Esophagus muscularis mucosa (tissue), 4 donors: ENCODE data around the gene SPDYE17.
"Not testable (repeated sequence)": the region's sequence is repeated elsewhere in the genome, so short reads cannot be mapped to it uniquely, and the experiment has no call there.

Experiments used
- EP300 ChIP-seq: sonication (generic); formaldehyde crosslinking; IDR thresholded peaks from one replicate; pipeline ENCODE4 v1.6.1; 2017; ENCODE audit warnings: antibody characterized with exemption
- POLR2A ChIP-seq: fragments of 450-650 bp; IDR thresholded peaks from one replicate; pipeline ENCODE4 v1.6.1; 2017; ENCODE audit warnings: antibody characterized with exemption, moderate library complexity, mild to moderate bottlenecking, low read depth
- POLR2AphosphoS5 ChIP-seq, 2 donors: sonication (generic); formaldehyde crosslinking; IDR thresholded peaks; one replicate each; pipeline ENCODE4 v1.6.1; 2017; ENCODE audit warnings: antibody characterized with exemption in 2 of 2
- TF ChIP-seq, protein P1 (sequence below), 3 experiments: fragments of 200-600 bp in 2 of 3; fragments of 450-650 bp in 1 of 3; sonication (generic) in 2 of 3; IDR thresholded peaks; one replicate each; pipeline ENCODE4 v1.5.1; 2017 to 2019; ENCODE audit warnings: antibody characterized with exemption in 3 of 3, mild to moderate bottlenecking in 2 of 3, moderate library complexity in 1 of 3

DNA sequence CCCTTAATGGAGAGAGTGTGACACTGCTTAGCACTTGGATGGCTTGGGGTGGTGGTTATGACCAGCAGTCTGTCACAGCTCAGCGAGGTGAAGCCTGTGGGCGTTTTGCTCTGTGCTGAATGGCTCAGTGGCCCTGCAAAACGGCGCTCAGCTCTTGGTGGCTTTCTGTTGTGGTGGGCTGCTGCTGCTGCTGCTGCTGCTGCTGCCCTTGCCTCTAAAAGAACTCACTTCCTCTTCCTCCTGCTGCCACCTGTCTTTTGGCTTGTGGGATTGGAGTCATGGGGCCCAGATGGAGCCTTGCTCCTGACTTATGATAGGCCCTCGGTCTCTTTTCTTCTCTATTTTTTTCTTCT lies 47.4 kb downstream of the SPDYE17 start:
- not testable (repeated sequence) for TF ChIP-seq POLR2A; POLR2AphosphoS5 (IDR thresholded peaks at IDR 0.05); EP300
- TF ChIP-seq, protein P1, sequence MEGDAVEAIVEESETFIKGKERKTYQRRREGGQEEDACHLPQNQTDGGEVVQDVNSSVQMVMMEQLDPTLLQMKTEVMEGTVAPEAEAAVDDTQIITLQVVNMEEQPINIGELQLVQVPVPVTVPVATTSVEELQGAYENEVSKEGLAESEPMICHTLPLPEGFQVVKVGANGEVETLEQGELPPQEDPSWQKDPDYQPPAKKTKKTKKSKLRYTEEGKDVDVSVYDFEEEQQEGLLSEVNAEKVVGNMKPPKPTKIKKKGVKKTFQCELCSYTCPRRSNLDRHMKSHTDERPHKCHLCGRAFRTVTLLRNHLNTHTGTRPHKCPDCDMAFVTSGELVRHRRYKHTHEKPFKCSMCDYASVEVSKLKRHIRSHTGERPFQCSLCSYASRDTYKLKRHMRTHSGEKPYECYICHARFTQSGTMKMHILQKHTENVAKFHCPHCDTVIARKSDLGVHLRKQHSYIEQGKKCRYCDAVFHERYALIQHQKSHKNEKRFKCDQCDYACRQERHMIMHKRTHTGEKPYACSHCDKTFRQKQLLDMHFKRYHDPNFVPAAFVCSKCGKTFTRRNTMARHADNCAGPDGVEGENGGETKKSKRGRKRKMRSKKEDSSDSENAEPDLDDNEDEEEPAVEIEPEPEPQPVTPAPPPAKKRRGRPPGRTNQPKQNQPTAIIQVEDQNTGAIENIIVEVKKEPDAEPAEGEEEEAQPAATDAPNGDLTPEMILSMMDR (IDR thresholded peaks at IDR 0.05), result not testable (repeated sequence)
